CD8-positive, alpha-beta memory T cell (primary cell): ENCODE results near the gene STK10. TPM values are rescaled to one million over a fixed set of nuclear protein-coding genes. Genes with fewer than 3 reads are reported as not detected.

Source experiments
- CTCF ChIA-PET: fragments of 350-600 bp; sonication (Branson Sonifier 250); formaldehyde crosslinking; loops from one replicate; lab custom pipeline; 2021; ENCODE audit warnings: antibody characterized with exemption; lab: Charles Lee
- POLR2A ChIA-PET: fragments of 350-600 bp; sonication (Branson Sonifier 250); formaldehyde crosslinking; loops from one replicate; lab custom pipeline; 2021; ENCODE audit warnings: antibody characterized with exemption; lab: Charles Lee
- DNase-seq, 5 donors: peaks; one replicate each; pipeline versions ENCODE4 v3.0.0 to v3.0.0-alpha.2; 2020 to 2022; ENCODE audit warnings: mixed read lengths in 1 of 5
- H3K27ac ChIP-seq: one replicate; pipeline ENCODE4 v1.7.0; 2013; ENCODE audit warnings: low read depth, mild to moderate bottlenecking, low read length, moderate library complexity
- H3K27me3 ChIP-seq: 2 replicates; pipeline ENCODE4 v1.7.0; 2013; ENCODE audit warnings: low read length, mild to moderate bottlenecking; ENCODE audit not compliant: insufficient read depth, poor library complexity, severe bottlenecking
- H3K36me3 ChIP-seq: 2 replicates; pipeline ENCODE4 v1.7.0; 2013; ENCODE audit warnings: mild to moderate bottlenecking, low read length, moderate library complexity; ENCODE audit not compliant: insufficient read depth
- H3K4me1 ChIP-seq: 2 replicates; pipeline ENCODE4 v1.7.0; 2013; ENCODE audit warnings: mild to moderate bottlenecking, low read length, moderate library complexity; ENCODE audit not compliant: insufficient read depth
- H3K4me3 ChIP-seq: 2 replicates; pipeline ENCODE4 v1.7.0; 2013; ENCODE audit warnings: mild to moderate bottlenecking, low read length
- H3K9me3 ChIP-seq: 2 replicates; pipeline ENCODE4 v1.7.0; 2013; ENCODE audit warnings: mild to moderate bottlenecking, low read length
- H3K27ac Mint-ChIP-seq, 8 donors: one replicate each; pipeline ENCODE4 v1.8.0; 2020 to 2021; ENCODE audit warnings: mixed read lengths in 8 of 8, mild to moderate bottlenecking in 6 of 8, inconsistent platforms in 3 of 8, moderate library complexity in 3 of 8
- H3K27me3 Mint-ChIP-seq, 2 donors: one replicate each; pipeline ENCODE4 v1.8.0; 2020 to 2021; ENCODE audit warnings: mixed read lengths in 2 of 2, mild to moderate bottlenecking in 1 of 2, moderate library complexity in 1 of 2
- H3K36me3 Mint-ChIP-seq, 3 donors: one replicate each; pipeline ENCODE4 v1.8.0; 2020 to 2021; ENCODE audit warnings: mixed read lengths in 3 of 3, inconsistent platforms in 1 of 3, mild to moderate bottlenecking in 1 of 3
- H3K4me1 Mint-ChIP-seq, 3 donors: one replicate each; pipeline ENCODE4 v1.8.0; 2020 to 2021; ENCODE audit warnings: mixed read lengths in 3 of 3, inconsistent platforms in 1 of 3, mild to moderate bottlenecking in 1 of 3
- H3K4me3 Mint-ChIP-seq, 7 donors: one replicate each; pipeline ENCODE4 v1.8.0; 2020 to 2021; ENCODE audit warnings: mixed read lengths in 7 of 7, mild to moderate bottlenecking in 6 of 7, moderate library complexity in 4 of 7, inconsistent platforms in 2 of 7
- H3K9me3 Mint-ChIP-seq, 5 donors: one replicate each; pipeline ENCODE4 v1.8.0; 2020 to 2022; ENCODE audit warnings: mixed read lengths in 5 of 5, mild to moderate bottlenecking in 3 of 5, moderate library complexity in 2 of 5, inconsistent platforms in 1 of 5
- polyA plus RNA-seq: library from polyadenylated mRNA; unstranded; fragments of 300-500 nt; fragmentation: Illumina TruSeq; gene quantifications from one replicate; pipeline ENCODE4 v1.2.3, GENCODE V29; 2021
- total RNA-seq, 2 experiments: library from RNA; stranded (reverse); gene quantifications; one replicate each; pipeline ENCODE4 v1.2.3, GENCODE V29; 2021

The STK10 gene
- total and polyA plus RNA-seq, 3 experiments from 2014 or later: 113 to 170 (median 118) TPM

- H3K9me3 Mint-ChIP-seq: no peaks in the 10 kb centered on the region
- no peak overlapping the region for H3K4me3 Mint-ChIP-seq
- peaks cover 0 to 1% (median 0%) of the 10 kb centered on the region in 3 donors for H3K36me3 Mint-ChIP-seq
- H3K36me3 ChIP-seq: no peaks in the 10 kb centered on the region
- no peaks in the 10 kb centered on the region for H3K27me3 ChIP-seq
- no peaks in the 10 kb centered on the region for H3K4me1 ChIP-seq
- H3K4me3 ChIP-seq: no peak overlapping the region
- POLR2A ChIA-PET: no interaction called here
- H3K27ac ChIP-seq: no peak overlapping the region
- H3K27me3 Mint-ChIP-seq: peaks cover 0 to 1% of the 10 kb centered on the region in 2 donors
- H3K4me1 Mint-ChIP-seq: no peaks in the 10 kb centered on the region
- H3K27ac Mint-ChIP-seq: peak overlapping the region in 1 of 8 donors; percentile 67
- H3K9me3 ChIP-seq: no peaks in the 10 kb centered on the region
- CTCF ChIA-PET: no interaction called here
- DNase-seq: no peak
Observed at GRCh38 chr5:172015346-172015745, 172.7 kb downstream of the STK10 start.

- Histone ChIP-seq H3K4me1 (peaks cover 17% of the 10 kb centered on the region), H3K36me3 (no peaks in the 10 kb centered on the region), H3K27ac (no peak overlapping the region), H3K27me3 (no peaks in the 10 kb centered on the region), H3K4me3 (no peak overlapping the region), H3K9me3 (no peaks in the 10 kb centered on the region)
- DNase-seq: no peak
- ChIA-PET POLR2A (no interaction called here), CTCF (interaction anchor here (1.9 kb wide), 1 partner anchor 178 kb away, joined by 9 read pairs; the partner anchor contains the start of gene STK10)
- no peaks in the 10 kb centered on the region for H3K9me3 Mint-ChIP-seq
- peak overlapping the region in 1 of 7 donors; percentile 58 for H3K4me3 Mint-ChIP-seq
- H3K4me1 Mint-ChIP-seq: peaks cover 17 to 27% (median 22%) of the 10 kb centered on the region in 3 donors
- peaks cover 0 to 11% (median 0%) of the 10 kb centered on the region in 3 donors for H3K36me3 Mint-ChIP-seq
- H3K27me3 Mint-ChIP-seq: peaks cover 0 to under 1% of the 10 kb centered on the region in 2 donors
- peak overlapping the region in 1 of 8 donors; percentile 64 for H3K27ac Mint-ChIP-seq
Observed at GRCh38 chr5:172010278-172010677, 177.7 kb downstream of the STK10 start.

DNA sequence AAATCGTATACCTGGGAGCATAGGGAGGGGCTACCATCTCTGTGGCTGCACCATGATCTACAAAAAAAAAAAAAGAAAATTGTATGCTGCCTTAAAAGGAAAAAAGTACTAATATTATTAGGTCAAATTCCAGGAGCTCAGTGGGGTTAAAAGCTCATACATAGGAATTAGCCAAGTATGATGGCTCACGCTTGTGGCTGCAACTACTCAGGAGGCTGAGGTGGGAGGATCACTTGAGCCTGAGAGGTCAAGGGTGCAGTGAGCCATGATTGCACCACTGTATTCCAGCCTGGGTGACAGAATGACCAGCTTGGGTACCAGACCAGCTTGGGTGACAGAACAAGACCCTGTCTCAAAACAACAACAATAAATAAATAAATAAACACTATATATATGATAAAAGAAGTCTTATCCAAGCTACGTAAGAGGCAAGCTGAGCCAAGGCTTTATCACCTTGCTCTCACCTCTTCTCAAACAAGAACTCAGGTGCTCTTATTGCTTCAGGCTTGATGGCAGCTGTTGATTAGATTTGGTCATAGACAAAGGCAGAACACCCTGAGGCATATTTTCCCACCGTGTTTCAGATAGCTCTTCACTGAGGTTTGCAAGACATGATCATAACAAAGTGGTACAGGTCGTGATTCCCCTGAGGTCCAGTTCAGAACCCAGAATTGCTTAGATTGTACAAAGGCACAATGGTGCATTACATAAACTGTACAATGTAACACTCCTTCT is 178.3 kb downstream of the STK10 start:
- Histone ChIP-seq H3K36me3 (no peaks in the 10 kb centered on the region), H3K27me3 (no peaks in the 10 kb centered on the region)
- CTCF ChIA-PET: interaction anchor here (0.9 to 1.9 kb wide), 3 partner anchors 11 to 179 kb away, joined by 3 to 9 read pairs (median 3); partner anchors contain the start of gene STK10

DNA sequence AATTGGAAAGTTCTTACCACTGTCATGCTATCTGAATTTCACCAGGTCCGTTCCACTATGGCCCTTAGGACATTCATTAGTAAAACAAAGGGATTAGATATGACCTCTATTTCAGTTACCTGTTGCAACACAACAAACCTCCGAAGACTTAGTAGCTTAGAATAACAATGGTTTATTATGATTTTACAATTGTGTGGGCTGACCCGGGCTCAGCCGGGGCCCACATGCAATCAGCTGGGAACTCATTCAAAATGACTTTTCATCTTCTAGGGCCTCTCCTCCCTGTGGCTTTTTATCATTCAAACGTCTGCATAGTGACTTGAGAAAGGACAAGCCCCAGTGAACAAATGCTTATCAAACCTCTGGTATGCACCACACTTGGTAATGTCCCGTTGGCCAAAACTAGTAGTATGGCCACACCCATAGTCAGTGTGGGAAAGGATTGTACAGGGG is 179.3 kb downstream of the STK10 start:
- H3K4me1 ChIP-seq: peaks cover 32% of the 10 kb centered on the region
- Mint-ChIP-seq H3K4me1 (peaks cover 28 to 38% (median 34%) of the 10 kb centered on the region in 3 donors), H3K4me3 (peak overlapping the region in 1 of 7 donors; percentile 95), H3K36me3 (peaks cover 0 to 11% (median 2%) of the 10 kb centered on the region in 3 donors), H3K9me3 (no peaks in the 10 kb centered on the region), H3K27ac (peak overlapping the region in 4 of 8 donors; percentile 8 to 89 (median 43)), H3K27me3 (no peaks in the 10 kb centered on the region)
- DNase-seq: no peak
- H3K9me3 ChIP-seq: no peaks in the 10 kb centered on the region
- H3K4me3 ChIP-seq: no peak overlapping the region
- no peaks in the 10 kb centered on the region for H3K36me3 ChIP-seq
- H3K27ac ChIP-seq: no peak overlapping the region
- POLR2A ChIA-PET: interaction anchor here (2.8 kb wide), 1 partner anchor 178 kb away, joined by 15 read pairs; no protein-coding TSS in a partner anchor
- CTCF ChIA-PET: interaction anchor here (1.0 to 4.6 kb wide), 4 partner anchors 10 to 180 kb away, joined by 3 to 29 read pairs (median 7); partner anchors contain the start of gene STK10
- no peaks in the 10 kb centered on the region for H3K27me3 ChIP-seq

More for the DNA sequence above, 178.3 kb downstream of the STK10 start:
- peak overlapping the region in 1 of 7 donors; percentile 95 for H3K4me3 Mint-ChIP-seq
- H3K27ac ChIP-seq: no peak overlapping the region
- H3K4me1 ChIP-seq: peaks cover 23% of the 10 kb centered on the region
- no peak for DNase-seq
- H3K27me3 Mint-ChIP-seq: no peaks in the 10 kb centered on the region
- H3K27ac Mint-ChIP-seq: peak overlapping the region in 2 of 8 donors; percentile 21 to 64
- no peak overlapping the region for H3K4me3 ChIP-seq
- H3K9me3 ChIP-seq: no peaks in the 10 kb centered on the region
- H3K9me3 Mint-ChIP-seq: no peaks in the 10 kb centered on the region
- H3K4me1 Mint-ChIP-seq: peaks cover 23 to 33% (median 27%) of the 10 kb centered on the region in 3 donors
- POLR2A ChIA-PET: no interaction called here
- peaks cover 0 to 11% (median 2%) of the 10 kb centered on the region in 3 donors for H3K36me3 Mint-ChIP-seq

DNA sequence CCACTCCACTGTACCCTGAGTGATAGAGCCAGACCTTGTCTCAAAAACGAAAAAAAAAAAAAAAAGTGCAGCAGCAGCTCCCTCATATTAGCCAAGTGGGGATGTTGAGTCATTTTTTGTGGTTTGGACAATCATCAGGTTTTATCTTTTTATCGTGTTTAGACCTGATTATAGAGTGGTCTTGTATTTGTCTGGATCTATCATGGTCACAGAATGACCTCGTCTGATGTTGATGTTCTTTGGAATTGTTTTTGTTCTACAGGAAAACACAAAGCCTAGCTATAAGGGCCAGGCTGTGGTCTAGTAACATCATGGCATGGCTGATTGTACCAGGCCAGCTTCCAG is 179.9 kb downstream of the STK10 start:
- Histone ChIP-seq H3K4me1 (peaks cover 38% of the 10 kb centered on the region), H3K9me3 (no peaks in the 10 kb centered on the region), H3K27me3 (no peaks in the 10 kb centered on the region), H3K4me3 (no peak overlapping the region), H3K36me3 (no peaks in the 10 kb centered on the region), H3K27ac (no peak overlapping the region)
- Mint-ChIP-seq H3K27ac (peak overlapping the region in 6 of 8 donors; percentile 17 to 100 (median 80)), H3K4me3 (peak overlapping the region; percentile 79 to 97 (median 95)), H3K27me3 (no peaks in the 10 kb centered on the region), H3K36me3 (peaks cover 0 to 11% (median 2%) of the 10 kb centered on the region in 3 donors), H3K4me1 (peaks cover 34 to 45% (median 41%) of the 10 kb centered on the region in 3 donors), H3K9me3 (no peaks in the 10 kb centered on the region)
- DNase-seq: no peak
- ChIA-PET CTCF (interaction anchor here (1.3 to 4.6 kb wide), 6 partner anchors 21 to 275 kb away, joined by 4 to 29 read pairs (median 8); partner anchors contain the start of genes STK10 and UBTD2), POLR2A (interaction anchor here (0.6 to 2.8 kb wide), 6 partner anchors 131 to 849 kb away, joined by 3 to 15 read pairs (median 6); partner anchors contain the start of gene DUSP1)

DNA sequence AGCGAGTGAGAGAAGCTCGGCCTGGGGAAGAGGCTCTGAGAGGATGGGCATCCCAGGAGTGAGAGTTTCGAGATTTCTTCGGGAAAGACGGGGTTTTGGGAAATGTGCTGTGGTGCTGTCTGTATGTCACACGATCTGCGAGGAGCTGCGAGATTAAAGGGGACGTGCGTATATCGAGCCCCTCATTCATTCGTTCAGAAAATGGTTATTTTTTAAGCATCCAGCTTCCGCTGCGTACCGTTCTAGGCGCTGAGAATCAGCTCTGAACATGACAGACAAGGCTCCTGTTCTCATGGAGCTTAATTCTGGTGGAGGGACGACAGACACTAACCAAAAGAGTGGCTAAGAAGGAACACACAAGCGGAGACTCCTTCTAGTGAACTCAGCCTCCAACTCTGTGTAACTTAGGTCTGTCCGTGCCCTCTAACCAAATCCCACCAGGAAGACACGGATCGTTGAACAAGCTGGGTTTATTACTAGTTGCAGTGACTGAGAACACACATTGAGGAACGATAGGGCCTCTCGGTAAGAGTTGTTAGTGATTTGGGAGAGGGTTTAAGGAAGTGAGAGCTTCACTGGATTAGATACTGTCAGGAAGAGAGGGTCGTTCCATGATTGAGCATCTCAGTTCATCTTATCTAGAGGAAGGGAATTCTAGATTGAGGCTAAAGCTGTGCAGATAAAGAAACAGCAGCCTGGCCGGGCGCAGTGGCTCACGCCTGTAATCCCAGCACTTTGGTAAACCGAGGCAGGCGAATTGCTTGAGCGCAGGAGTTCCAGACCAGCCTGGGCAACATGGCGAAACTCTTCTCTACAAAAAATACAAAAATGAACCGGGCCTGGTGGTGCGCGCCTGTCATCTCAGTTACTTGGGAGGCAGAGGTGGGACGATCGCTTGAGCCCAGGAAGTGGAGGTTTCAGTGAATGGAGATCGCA is 180.6 kb downstream of the STK10 start:
- no peaks in the 10 kb centered on the region for H3K27me3 Mint-ChIP-seq
- DNase-seq: peak in 1 of 5 donors; percentile 50
- peak overlapping the region; percentile 97 for H3K27ac ChIP-seq
- peak overlapping the region; percentile 100 for H3K4me3 ChIP-seq
- ChIA-PET POLR2A (interaction anchor here (0.6 to 2.8 kb wide), 23 partner anchors 10 to 1050 kb away, joined by 3 to 17 read pairs (median 4); partner anchors contain the start of genes DUSP1 and STK10), CTCF (interaction anchor here (0.9 to 4.6 kb wide), 16 partner anchors 17 to 286 kb away, joined by 3 to 29 read pairs (median 6); partner anchors contain the start of genes STK10 and UBTD2)
- peaks cover 0 to 11% (median 2%) of the 10 kb centered on the region in 3 donors for H3K36me3 Mint-ChIP-seq
- peaks cover 40% of the 10 kb centered on the region for H3K4me1 ChIP-seq
- H3K9me3 Mint-ChIP-seq: no peaks in the 10 kb centered on the region
- no peaks in the 10 kb centered on the region for H3K36me3 ChIP-seq
- peaks cover 39 to 50% (median 47%) of the 10 kb centered on the region in 3 donors for H3K4me1 Mint-ChIP-seq
- H3K27ac Mint-ChIP-seq: peak overlapping the region; percentile 89 to 100 (median 98)
- H3K27me3 ChIP-seq: no peaks in the 10 kb centered on the region
- H3K9me3 ChIP-seq: no peaks in the 10 kb centered on the region
- peak overlapping the region; percentile 89 to 97 (median 95) for H3K4me3 Mint-ChIP-seq
